Uterus (tissue), 4 donors: ENCODE data around the gene HTR3B. TPM values are rescaled to one million over a fixed set of nuclear protein-coding genes. Genes with fewer than 3 reads are reported as not detected.

Experiments
- DNase-seq, 2 donors: peaks; one replicate each; pipeline ENCODE4 v3.0.0-alpha.2; 2019 to 2020
- H3K27ac ChIP-seq, 2 donors: fragments of 200-600 bp; sonication (generic); 1 replicate in 1 of 2; 2 replicates in 1 of 2; pipeline ENCODE4 v1.5.1; 2016 to 2018
- H3K27me3 ChIP-seq, 2 donors: fragments of 200-600 bp; sonication (generic); one replicate each; pipeline ENCODE4 v1.5.1; 2018 to 2019; ENCODE audit warnings: control low read depth in 1 of 2
- H3K36me3 ChIP-seq, 2 donors: fragments of 200-600 bp; sonication (generic); one replicate each; pipeline ENCODE4 v1.5.1; 2019; ENCODE audit warnings: control low read depth in 1 of 2
- H3K4me1 ChIP-seq, 2 donors: fragments of 200-600 bp; sonication (generic); one replicate each; pipeline ENCODE4 v1.5.1; 2018 to 2019; ENCODE audit warnings: control low read depth in 1 of 2
- H3K4me3 ChIP-seq, 2 donors: fragments of 200-600 bp; sonication (generic); 1 replicate in 1 of 2; 2 replicates in 1 of 2; pipeline ENCODE4 v1.5.1; 2018 to 2019; ENCODE audit warnings: mild to moderate bottlenecking in 1 of 2
- H3K9me3 ChIP-seq, 2 donors: fragments of 200-600 bp; sonication (generic); one replicate each; pipeline ENCODE4 v1.5.1; 2019; ENCODE audit warnings: control low read depth in 1 of 2
- POLR2A ChIP-seq, 2 donors: fragments of 450-650 bp; IDR thresholded peaks; one replicate each; pipeline ENCODE4 v1.6.1; 2016; ENCODE audit warnings: antibody characterized with exemption in 2 of 2, mild to moderate bottlenecking in 1 of 2, moderate library complexity in 1 of 2
- intact Hi-C: fragments of 100-400 bp; cut with DNase I; formaldehyde crosslinking; loops from one replicate; pipeline ENCODE4 v1.15.1; 2023; ENCODE audit warnings: low total_unique reads
- total RNA-seq, 4 donors: library from RNA; depleted of rRNA in 3 of 4; stranded (reverse); fragments of >200 nt in 3 of 4; gene quantifications; one replicate each; pipeline versions ENCODE4 v1.1.0 to v1.2.4, GENCODE V29; 2014 to 2023
- TF ChIP-seq, protein P1 (sequence below), 4 experiments: fragments of 200-600 bp in 2 of 4; fragments of 450-650 bp in 2 of 4; sonication (generic) in 2 of 4; IDR thresholded peaks; one replicate each; pipeline ENCODE4 v1.5.1; 2016 to 2019; ENCODE audit warnings: antibody characterized with exemption in 4 of 4, mild to moderate bottlenecking in 2 of 4, moderate library complexity in 1 of 4
- donor health status: DM: yes; HTN: yes; CAD: no.

Gene HTR3B
- total RNA-seq, 4 donors from 2014 or later, result not detected

- no peaks in the 10 kb centered on the region for H3K36me3 ChIP-seq
- no peak overlapping the region for H3K4me3 ChIP-seq
- H3K4me1 ChIP-seq, result no peaks in the 10 kb centered on the region
- H3K27me3 ChIP-seq, result no peaks in the 10 kb centered on the region
- intact Hi-C loops, result no loop called here
- no peak for TF ChIP-seq POLR2A (IDR thresholded peaks at IDR 0.05)
- TF ChIP-seq, protein P1, sequence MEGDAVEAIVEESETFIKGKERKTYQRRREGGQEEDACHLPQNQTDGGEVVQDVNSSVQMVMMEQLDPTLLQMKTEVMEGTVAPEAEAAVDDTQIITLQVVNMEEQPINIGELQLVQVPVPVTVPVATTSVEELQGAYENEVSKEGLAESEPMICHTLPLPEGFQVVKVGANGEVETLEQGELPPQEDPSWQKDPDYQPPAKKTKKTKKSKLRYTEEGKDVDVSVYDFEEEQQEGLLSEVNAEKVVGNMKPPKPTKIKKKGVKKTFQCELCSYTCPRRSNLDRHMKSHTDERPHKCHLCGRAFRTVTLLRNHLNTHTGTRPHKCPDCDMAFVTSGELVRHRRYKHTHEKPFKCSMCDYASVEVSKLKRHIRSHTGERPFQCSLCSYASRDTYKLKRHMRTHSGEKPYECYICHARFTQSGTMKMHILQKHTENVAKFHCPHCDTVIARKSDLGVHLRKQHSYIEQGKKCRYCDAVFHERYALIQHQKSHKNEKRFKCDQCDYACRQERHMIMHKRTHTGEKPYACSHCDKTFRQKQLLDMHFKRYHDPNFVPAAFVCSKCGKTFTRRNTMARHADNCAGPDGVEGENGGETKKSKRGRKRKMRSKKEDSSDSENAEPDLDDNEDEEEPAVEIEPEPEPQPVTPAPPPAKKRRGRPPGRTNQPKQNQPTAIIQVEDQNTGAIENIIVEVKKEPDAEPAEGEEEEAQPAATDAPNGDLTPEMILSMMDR (IDR thresholded peaks at IDR 0.05), result no peak
- no peak overlapping the region for H3K27ac ChIP-seq
- DNase-seq, result no peak
- H3K9me3 ChIP-seq, result no peaks in the 10 kb centered on the region
Observed at GRCh38 chr11:113980785-113981184, 76.2 kb downstream of the HTR3B start.

DNA sequence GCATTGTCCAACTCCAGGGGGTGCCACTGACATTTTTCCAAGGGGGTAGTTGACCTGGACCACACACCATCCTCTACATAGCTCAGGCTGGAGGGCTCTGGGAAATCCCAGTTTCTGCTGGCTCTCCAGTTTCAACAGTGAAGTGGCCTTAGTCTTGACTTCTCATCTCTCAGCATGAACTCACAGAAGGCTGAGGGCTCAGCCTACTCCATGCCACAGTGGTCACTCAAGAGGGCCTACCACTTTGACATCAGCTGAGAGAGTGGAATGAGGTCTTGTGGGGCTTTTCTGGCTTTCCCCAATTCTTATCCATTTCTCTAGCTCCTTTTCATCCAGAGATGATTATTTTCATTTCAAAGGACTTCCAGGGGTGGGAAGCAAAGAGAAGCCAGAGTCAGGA lies 77.7 kb downstream of the HTR3B start:
- Histone ChIP-seq H3K36me3 (no peaks in the 10 kb centered on the region), H3K27me3 (no peaks in the 10 kb centered on the region), H3K4me3 (no peak overlapping the region), H3K4me1 (no peaks in the 10 kb centered on the region), H3K9me3 (no peaks in the 10 kb centered on the region), H3K27ac (no peak overlapping the region)
- intact Hi-C loops, result no loop called here
- TF ChIP-seq, protein P1 (IDR thresholded peaks at IDR 0.05), result no peak
- no peak for TF ChIP-seq POLR2A (IDR thresholded peaks at IDR 0.05)
- no peak for DNase-seq

GRCh38 chr11:113984781-113985180 lies 80.2 kb downstream of the HTR3B start:
- no peak overlapping the region for H3K4me3 ChIP-seq
- no peak overlapping the region for H3K27ac ChIP-seq
- TF ChIP-seq, protein P1 (IDR thresholded peaks at IDR 0.05), result no peak
- TF ChIP-seq POLR2A (IDR thresholded peaks at IDR 0.05), result no peak
- intact Hi-C loops, result no loop called here
- DNase-seq, result no peak
- H3K27me3 ChIP-seq, result no peaks in the 10 kb centered on the region
- no peaks in the 10 kb centered on the region for H3K4me1 ChIP-seq
- H3K9me3 ChIP-seq, result no peaks in the 10 kb centered on the region
- H3K36me3 ChIP-seq, result no peaks in the 10 kb centered on the region

- no peak for TF ChIP-seq POLR2A (IDR thresholded peaks at IDR 0.05)
- TF ChIP-seq, protein P1 (IDR thresholded peaks at IDR 0.05), result no peak
- intact Hi-C loops, result no loop called here
- no peaks in the 10 kb centered on the region for H3K27me3 ChIP-seq
- H3K9me3 ChIP-seq, result no peaks in the 10 kb centered on the region
- no peaks in the 10 kb centered on the region for H3K4me1 ChIP-seq
- no peaks in the 10 kb centered on the region for H3K36me3 ChIP-seq
- no peak for DNase-seq
- H3K27ac ChIP-seq, result no peak overlapping the region
- no peak overlapping the region for H3K4me3 ChIP-seq
Observed at GRCh38 chr11:113985906-113986305, 81.3 kb downstream of the HTR3B start.

DNA sequence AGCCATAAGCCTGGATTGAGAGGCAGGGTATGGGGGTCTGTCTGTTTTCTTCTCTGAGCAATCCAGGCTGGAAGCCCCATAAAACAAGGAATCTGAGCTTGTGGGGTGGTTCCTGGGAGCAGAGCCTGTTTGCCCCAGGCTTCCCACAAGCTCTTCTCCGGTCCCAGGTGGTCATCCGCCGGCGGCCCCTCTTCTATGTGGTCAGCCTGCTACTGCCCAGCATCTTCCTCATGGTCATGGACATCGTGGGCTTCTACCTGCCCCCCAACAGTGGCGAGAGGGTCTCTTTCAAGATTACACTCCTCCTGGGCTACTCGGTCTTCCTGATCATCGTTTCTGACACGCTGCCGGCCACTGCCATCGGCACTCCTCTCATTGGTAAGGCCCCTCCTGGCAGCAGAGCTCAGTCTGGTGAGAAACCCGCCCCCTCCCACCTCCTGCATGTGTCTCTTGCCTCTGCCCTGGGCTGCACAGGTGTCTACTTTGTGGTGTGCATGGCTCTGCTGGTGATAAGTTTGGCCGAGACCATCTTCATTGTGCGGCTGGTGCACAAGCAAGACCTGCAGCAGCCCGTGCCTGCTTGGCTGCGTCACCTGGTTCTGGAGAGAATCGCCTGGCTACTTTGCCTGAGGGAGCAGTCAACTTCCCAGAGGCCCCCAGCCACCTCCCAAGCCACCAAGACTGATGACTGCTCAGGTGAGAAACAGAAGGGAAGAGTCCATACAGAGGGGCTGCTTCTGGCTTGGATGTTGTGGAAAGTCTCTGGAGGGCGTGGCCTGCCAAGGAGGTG lies 82.0 kb downstream of the HTR3B start:
- H3K9me3 ChIP-seq, result no peaks in the 10 kb centered on the region
- no peak overlapping the region for H3K4me3 ChIP-seq
- no peak for TF ChIP-seq POLR2A (IDR thresholded peaks at IDR 0.05)
- TF ChIP-seq, protein P1 (IDR thresholded peaks at IDR 0.05), result no peak
- no peaks in the 10 kb centered on the region for H3K36me3 ChIP-seq
- DNase-seq, result no peak
- H3K27me3 ChIP-seq, result no peaks in the 10 kb centered on the region
- H3K4me1 ChIP-seq, result no peaks in the 10 kb centered on the region
- H3K27ac ChIP-seq, result no peak overlapping the region
- intact Hi-C loops, result no loop called here
